BLaER1 treated with 17β-estradiol and CSF1 and Interleukin-3, amounts not matched to agents 10 nM and 100 nM (cell line): ENCODE data around the gene C2orf76.

ENCODE experiments used
- H3K27ac ChIP-seq, 11 experiments: shearing (Covaris generic); formaldehyde crosslinking; 2 replicates each; pipeline ENCODE4 v1.8.1; 2022
- H3K27me3 ChIP-seq, 11 experiments: shearing (Covaris generic); formaldehyde crosslinking; 2 replicates each; pipeline ENCODE4 v1.8.1; 2022
- H3K36me3 ChIP-seq, 11 experiments: shearing (Covaris generic); formaldehyde crosslinking; 2 replicates each; pipeline ENCODE4 v1.8.1; 2022
- H3K4me1 ChIP-seq, 10 experiments: shearing (Covaris generic); formaldehyde crosslinking; 2 replicates each; pipeline ENCODE4 v1.8.1; 2022
- H3K4me2 ChIP-seq, 11 experiments: shearing (Covaris generic); formaldehyde crosslinking; 2 replicates each; pipeline ENCODE4 v1.8.1; 2022
- H3K4me3 ChIP-seq, 10 experiments: shearing (Covaris generic); formaldehyde crosslinking; 2 replicates each; pipeline ENCODE4 v1.8.1; 2022
- H3K9ac ChIP-seq, 11 experiments: shearing (Covaris generic); formaldehyde crosslinking; 2 replicates each; pipeline ENCODE4 v1.8.1; 2022
- H3K9me3 ChIP-seq, 11 experiments: shearing (Covaris generic); formaldehyde crosslinking; replicated peaks in 1 of 11; 2 replicates each; pipeline ENCODE4 v1.8.1; 2022
- H4K20me1 ChIP-seq, 11 experiments: shearing (Covaris generic); formaldehyde crosslinking; 2 replicates each; pipeline ENCODE4 v1.8.1; 2022
- Cebpa-rat ChIP-seq, 11 experiments: shearing (Covaris generic); IDR thresholded peaks; 2 replicates each; pipeline ENCODE4 v1.8.1; 2022

Gene C2orf76

GRCh38 chr2:119338826-119339561 lies 27.6 kb downstream of the C2orf76 start:
- H3K27me3 ChIP-seq, result no peaks in the 10 kb centered on the region

GRCh38 chr2:119338272-119338671 lies 28.4 kb downstream of the C2orf76 start:
- Histone ChIP-seq H3K9me3 (no peaks in the 10 kb centered on the region), H3K4me1 (peaks cover 25 to 40% (median 30%) of the 10 kb centered on the region in 10 experiments), H3K4me2 (peak overlapping the region; percentile 46 to 83 (median 66)), H3K9ac (peak overlapping the region in 2 of 11 experiments; percentile 2 to 6; a peak in 4 of 22 replicates), H3K36me3 (peaks cover 0 to 9% (median 0%) of the 10 kb centered on the region in 11 experiments; a peak in 3 of 22 replicates), H3K4me3 (no peak overlapping the region), H4K20me1 (no peaks in the 10 kb centered on the region), H3K27me3 (no peaks in the 10 kb centered on the region), H3K27ac (peak overlapping the region in 8 of 11 experiments; percentile 12 to 58 (median 42); a peak in 13 of 22 replicates)
- TF ChIP-seq Cebpa-rat (IDR thresholded peaks at IDR 0.05), result no peak

More at GRCh38 chr2:119338826-119339561, 27.6 kb downstream of the C2orf76 start:
- no peak for TF ChIP-seq Cebpa-rat (IDR thresholded peaks at IDR 0.05)
- Histone ChIP-seq H3K9me3 (no peaks in the 10 kb centered on the region), H3K4me2 (peak overlapping the region; percentile 46 to 83 (median 66)), H3K4me3 (no peak overlapping the region), H3K27ac (peak overlapping the region in 8 of 11 experiments; percentile 2 to 58 (median 42); a peak in 13 of 22 replicates), H3K4me1 (peaks cover 25 to 34% (median 30%) of the 10 kb centered on the region in 10 experiments), H3K36me3 (peaks cover 0 to 9% (median 0%) of the 10 kb centered on the region in 11 experiments; a peak in 2 of 22 replicates), H4K20me1 (no peaks in the 10 kb centered on the region), H3K9ac (no peak overlapping the region)

GRCh38 chr2:119337749-119338148 lies 28.9 kb downstream of the C2orf76 start:
- 0 out of 22 replicates have a peak overlapping the region, but pooled peaks of 1 of the 11 experiments have one; percentile 6 for H3K9ac ChIP-seq
- no peaks in the 10 kb centered on the region for H3K27me3 ChIP-seq
- no peaks in the 10 kb centered on the region for H4K20me1 ChIP-seq
- H3K9me3 ChIP-seq, result no peaks in the 10 kb centered on the region
- H3K36me3 ChIP-seq, result peaks cover 0 to 9% (median 0%) of the 10 kb centered on the region in 11 experiments; a peak in 3 of 22 replicates
- TF ChIP-seq Cebpa-rat (IDR thresholded peaks at IDR 0.05), result no peak
- H3K4me3 ChIP-seq, result no peak overlapping the region
- H3K4me2 ChIP-seq, result peak overlapping the region in 9 of 11 experiments; percentile 46 to 83 (median 67); a peak in 13 of 22 replicates
- peaks cover 25 to 41% (median 30%) of the 10 kb centered on the region in 10 experiments for H3K4me1 ChIP-seq
- H3K27ac ChIP-seq, result peak overlapping the region in 7 of 11 experiments; percentile 12 to 58 (median 47); a peak in 11 of 22 replicates

- H3K9ac ChIP-seq, result no peak overlapping the region
- no peaks in the 10 kb centered on the region for H4K20me1 ChIP-seq
- H3K9me3 ChIP-seq, result no peaks in the 10 kb centered on the region
- TF ChIP-seq Cebpa-rat (IDR thresholded peaks at IDR 0.05), result no peak
- H3K36me3 ChIP-seq, result peaks cover 0 to 9% (median 0%) of the 10 kb centered on the region in 11 experiments; a peak in 3 of 22 replicates
- H3K4me2 ChIP-seq, result peak overlapping the region in 5 of 11 experiments; percentile 7 to 50 (median 44); a peak in 5 of 22 replicates
- no peak overlapping the region for H3K4me3 ChIP-seq
- H3K4me1 ChIP-seq, result peaks cover 12 to 27% (median 17%) of the 10 kb centered on the region in 10 experiments
- no peaks in the 10 kb centered on the region for H3K27me3 ChIP-seq
- H3K27ac ChIP-seq, result no peak overlapping the region
Measured at GRCh38 chr2:119333833-119334232, 32.8 kb downstream of the C2orf76 start.

GRCh38 chr2:119333360-119333759 lies 33.3 kb downstream of the C2orf76 start:
- Histone ChIP-seq H3K9me3 (no peaks in the 10 kb centered on the region), H3K4me1 (peaks cover 7 to 22% (median 12%) of the 10 kb centered on the region in 10 experiments), H3K36me3 (peaks cover 0 to 9% (median 0%) of the 10 kb centered on the region in 11 experiments; a peak in 3 of 22 replicates), H3K27me3 (no peaks in the 10 kb centered on the region), H3K9ac (no peak overlapping the region), H3K4me2 (peak overlapping the region in 1 of 11 experiments; percentile 12; a peak in 2 of 22 replicates), H3K27ac (no peak overlapping the region), H3K4me3 (no peak overlapping the region), H4K20me1 (no peaks in the 10 kb centered on the region)
- TF ChIP-seq Cebpa-rat (IDR thresholded peaks at IDR 0.05), result no peak

GRCh38 chr2:119332953-119333352 lies 33.7 kb downstream of the C2orf76 start:
- no peak overlapping the region for H3K4me3 ChIP-seq
- H3K36me3 ChIP-seq, result peaks cover 0 to 9% (median 0%) of the 10 kb centered on the region in 11 experiments; a peak in 3 of 22 replicates
- H3K27me3 ChIP-seq, result no peaks in the 10 kb centered on the region
- peak overlapping the region in 1 of 11 experiments; percentile 12; a peak in 1 of 22 replicates for H3K4me2 ChIP-seq
- H3K4me1 ChIP-seq, result peaks cover 3 to 18% (median 8%) of the 10 kb centered on the region in 10 experiments
- no peak overlapping the region for H3K9ac ChIP-seq
- H3K9me3 ChIP-seq, result no peaks in the 10 kb centered on the region
- no peak overlapping the region for H3K27ac ChIP-seq
- no peak for TF ChIP-seq Cebpa-rat (IDR thresholded peaks at IDR 0.05)
- no peaks in the 10 kb centered on the region for H4K20me1 ChIP-seq

GRCh38 chr2:119327431-119327830 lies 39.2 kb downstream of the C2orf76 start:
- H3K36me3 ChIP-seq, result no peaks in the 10 kb centered on the region; a peak in 1 of 22 replicates
- H3K9ac ChIP-seq, result peak overlapping the region in 3 of 11 experiments; percentile 3 to 52 (median 33); a peak in 2 of 22 replicates
- no peaks in the 10 kb centered on the region for H3K27me3 ChIP-seq
- H3K4me2 ChIP-seq, result peak overlapping the region in 8 of 11 experiments; percentile 14 to 69 (median 58); a peak in 14 of 22 replicates
- no peaks in the 10 kb centered on the region for H3K9me3 ChIP-seq
- no peak for TF ChIP-seq Cebpa-rat (IDR thresholded peaks at IDR 0.05)
- H3K4me1 ChIP-seq, result peaks cover 0 to 26% (median 15%) of the 10 kb centered on the region in 10 experiments; a peak in 13 of 20 replicates
- peak overlapping the region in 9 of 11 experiments; percentile 23 to 79 (median 62); a peak in 15 of 22 replicates for H3K27ac ChIP-seq
- no peak overlapping the region for H3K4me3 ChIP-seq
- H4K20me1 ChIP-seq, result no peaks in the 10 kb centered on the region

- no peaks in the 10 kb centered on the region for H3K9me3 ChIP-seq
- H4K20me1 ChIP-seq, result no peaks in the 10 kb centered on the region
- no peak overlapping the region for H3K4me3 ChIP-seq
- H3K4me1 ChIP-seq, result peaks cover 0 to 26% (median 15%) of the 10 kb centered on the region in 10 experiments; a peak in 13 of 20 replicates
- H3K27me3 ChIP-seq, result no peaks in the 10 kb centered on the region
- H3K27ac ChIP-seq, result peak overlapping the region in 9 of 11 experiments; percentile 23 to 79 (median 62); a peak in 15 of 22 replicates
- peak overlapping the region in 7 of 11 experiments; percentile 30 to 69 (median 63); a peak in 9 of 22 replicates for H3K4me2 ChIP-seq
- TF ChIP-seq Cebpa-rat (IDR thresholded peaks at IDR 0.05), result peak in 4 of 11 experiments; percentile 13 to 73 (median 59); a peak in 4 of 22 replicates
- peak overlapping the region in 1 of 11 experiments; percentile 3; a peak in 1 of 22 replicates for H3K9ac ChIP-seq
- no peaks in the 10 kb centered on the region; a peak in 1 of 22 replicates for H3K36me3 ChIP-seq
Measured at GRCh38 chr2:119326938-119327337, 39.7 kb downstream of the C2orf76 start.
